ENCODE data around the gene MGLL.

The MGLL gene

DNA sequence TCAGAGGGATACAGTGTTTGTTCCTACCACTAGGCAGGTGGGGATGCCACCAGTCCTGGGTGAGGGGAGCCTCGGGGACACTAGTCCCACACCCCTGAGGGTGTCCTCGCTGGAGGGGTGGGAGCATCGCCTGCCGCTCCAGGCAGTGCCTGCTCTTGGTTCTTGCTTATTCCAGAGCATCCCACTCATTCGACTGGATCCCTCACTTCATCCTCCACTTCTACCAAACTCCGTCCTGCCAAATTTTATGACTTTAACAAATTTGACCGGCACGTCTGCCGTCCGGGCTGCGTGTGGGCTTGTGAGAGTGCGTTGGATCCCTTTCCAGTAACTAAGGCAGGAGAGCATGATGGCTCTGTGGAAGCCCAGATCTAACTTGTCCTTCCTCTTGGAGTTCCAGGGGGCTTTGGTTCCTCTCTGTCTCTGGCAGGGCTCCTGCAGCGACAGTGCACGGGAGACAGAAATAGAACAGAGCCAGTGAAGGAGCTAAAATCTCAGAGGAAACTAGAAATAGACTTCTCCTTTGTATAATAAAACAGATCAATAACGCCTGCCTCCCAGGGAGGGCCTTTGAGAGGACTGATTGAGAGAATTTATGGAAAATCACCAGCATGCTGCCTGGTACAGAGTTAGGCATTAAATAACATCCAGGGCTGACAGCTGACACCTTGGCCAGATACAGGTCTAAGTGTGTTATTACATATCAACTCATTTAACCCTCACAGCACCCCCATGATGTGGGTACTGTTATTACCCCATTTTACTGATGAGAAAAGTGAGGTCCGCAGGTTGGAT lies 34.5 kb downstream of the MGLL start:
- no peak overlapping the region for H3K9ac ChIP-seq
- H3K4me2 ChIP-seq: no peak overlapping the region
- no peaks in the 10 kb centered on the region for H4K20me1 ChIP-seq (ENCODE audit: insufficient read depth)
- H3K27ac ChIP-seq: no peak overlapping the region
- H3K79me2 ChIP-seq (ENCODE audit: insufficient read depth, low read depth): no peaks in the 10 kb centered on the region
- H2AFZ ChIP-seq (ENCODE audit: low read depth): no peak overlapping the region
- no peaks in the 10 kb centered on the region for H3K36me3 ChIP-seq (ENCODE audit: insufficient read depth)
- H3K4me1 ChIP-seq (ENCODE audit: low read depth, poor library complexity, severe bottlenecking): peaks cover 18% of the 10 kb centered on the region
- H3K27me3 ChIP-seq (ENCODE audit: insufficient read depth, low read depth): no peaks in the 10 kb centered on the region
- no peak overlapping the region for H3K4me3 ChIP-seq (IDR thresholded peaks at IDR 0.05; ENCODE audit: insufficient read depth, low read depth, low read length)
- TF ChIP-seq, protein P1, sequence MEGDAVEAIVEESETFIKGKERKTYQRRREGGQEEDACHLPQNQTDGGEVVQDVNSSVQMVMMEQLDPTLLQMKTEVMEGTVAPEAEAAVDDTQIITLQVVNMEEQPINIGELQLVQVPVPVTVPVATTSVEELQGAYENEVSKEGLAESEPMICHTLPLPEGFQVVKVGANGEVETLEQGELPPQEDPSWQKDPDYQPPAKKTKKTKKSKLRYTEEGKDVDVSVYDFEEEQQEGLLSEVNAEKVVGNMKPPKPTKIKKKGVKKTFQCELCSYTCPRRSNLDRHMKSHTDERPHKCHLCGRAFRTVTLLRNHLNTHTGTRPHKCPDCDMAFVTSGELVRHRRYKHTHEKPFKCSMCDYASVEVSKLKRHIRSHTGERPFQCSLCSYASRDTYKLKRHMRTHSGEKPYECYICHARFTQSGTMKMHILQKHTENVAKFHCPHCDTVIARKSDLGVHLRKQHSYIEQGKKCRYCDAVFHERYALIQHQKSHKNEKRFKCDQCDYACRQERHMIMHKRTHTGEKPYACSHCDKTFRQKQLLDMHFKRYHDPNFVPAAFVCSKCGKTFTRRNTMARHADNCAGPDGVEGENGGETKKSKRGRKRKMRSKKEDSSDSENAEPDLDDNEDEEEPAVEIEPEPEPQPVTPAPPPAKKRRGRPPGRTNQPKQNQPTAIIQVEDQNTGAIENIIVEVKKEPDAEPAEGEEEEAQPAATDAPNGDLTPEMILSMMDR (conservative IDR thresholded peaks at IDR 0.05; ENCODE audit: low read depth, low read length): no peak

DNA sequence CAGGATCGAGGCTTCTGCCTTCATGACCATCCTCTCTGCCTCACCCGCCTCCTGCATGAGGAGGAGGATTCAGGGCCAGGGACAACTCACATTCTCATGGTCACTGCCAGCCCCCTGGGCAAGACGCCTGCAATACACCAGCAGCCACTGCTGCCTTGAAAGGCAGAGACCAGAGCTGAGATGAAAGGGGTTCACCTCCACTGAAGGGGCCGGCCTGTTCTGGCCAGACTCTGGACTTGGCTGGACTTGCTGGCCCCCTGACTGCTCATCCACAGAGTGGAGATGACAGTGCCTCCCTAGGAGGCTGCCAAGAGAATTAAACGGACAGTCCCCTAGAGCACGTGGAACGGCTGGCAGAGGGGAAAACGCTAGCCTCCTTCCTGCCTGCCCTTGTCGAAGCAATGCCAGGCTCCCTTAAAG lies 35.2 kb downstream of the MGLL start:
- no peak overlapping the region for H3K4me3 ChIP-seq (IDR thresholded peaks at IDR 0.05; ENCODE audit: insufficient read depth, low read depth, low read length)
- H3K79me2 ChIP-seq (ENCODE audit: insufficient read depth, low read depth): no peaks in the 10 kb centered on the region
- no peaks in the 10 kb centered on the region for H3K36me3 ChIP-seq (ENCODE audit: insufficient read depth)
- TF ChIP-seq, protein P1 (conservative IDR thresholded peaks at IDR 0.05; ENCODE audit: low read depth, low read length): no peak
- H3K27me3 ChIP-seq (ENCODE audit: insufficient read depth, low read depth): no peaks in the 10 kb centered on the region
- no peak overlapping the region for H3K4me2 ChIP-seq
- peaks cover 16% of the 10 kb centered on the region for H3K4me1 ChIP-seq (ENCODE audit: low read depth, poor library complexity, severe bottlenecking)
- H4K20me1 ChIP-seq (ENCODE audit: insufficient read depth): no peaks in the 10 kb centered on the region
- no peak overlapping the region for H2AFZ ChIP-seq (ENCODE audit: low read depth)
- no peak overlapping the region for H3K9ac ChIP-seq
- no peak overlapping the region for H3K27ac ChIP-seq

DNA sequence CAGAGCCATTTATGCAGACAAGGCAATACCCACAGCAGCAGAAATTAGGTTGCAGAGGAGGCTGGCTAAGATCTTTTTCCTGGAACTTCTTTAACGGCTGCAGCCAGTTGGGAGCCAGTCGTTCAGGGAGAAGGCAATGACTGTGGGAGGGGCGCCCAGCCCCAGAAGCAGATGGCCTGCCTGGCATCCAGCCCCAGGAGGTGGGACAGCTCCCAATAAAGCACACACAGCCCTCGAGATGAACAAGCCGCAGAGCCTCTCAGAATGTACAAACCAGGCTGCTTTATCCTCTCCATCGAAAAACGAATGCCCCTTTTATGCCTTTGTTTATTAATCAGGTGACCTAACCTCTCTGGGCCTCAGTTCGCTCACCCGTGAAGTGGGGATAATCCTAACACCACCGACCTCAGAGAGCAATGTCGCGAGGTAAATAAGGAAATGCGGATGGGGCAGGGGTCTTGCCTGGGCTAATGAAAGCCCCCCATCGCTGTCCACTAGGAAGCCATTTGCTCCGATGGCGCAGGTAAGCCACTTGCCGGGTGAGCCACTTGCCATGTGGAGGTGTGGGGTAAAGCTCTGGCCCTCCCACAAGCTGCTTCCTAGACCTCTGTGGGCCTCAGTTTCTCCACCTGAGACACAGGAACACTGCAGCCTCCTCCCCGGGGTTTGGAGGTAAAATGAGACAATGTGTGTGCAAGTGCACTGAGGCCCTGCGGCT lies 35.8 kb downstream of the MGLL start:
- no peaks in the 10 kb centered on the region for H3K79me2 ChIP-seq (ENCODE audit: insufficient read depth, low read depth)
- no peaks in the 10 kb centered on the region for H3K36me3 ChIP-seq (ENCODE audit: insufficient read depth)
- H3K27me3 ChIP-seq (ENCODE audit: insufficient read depth, low read depth): no peaks in the 10 kb centered on the region
- peaks cover 10% of the 10 kb centered on the region for H3K4me1 ChIP-seq (ENCODE audit: low read depth, poor library complexity, severe bottlenecking)
- no peak overlapping the region for H3K4me2 ChIP-seq
- no peak overlapping the region for H2AFZ ChIP-seq (ENCODE audit: low read depth)
- H3K9ac ChIP-seq: no peak overlapping the region
- H4K20me1 ChIP-seq (ENCODE audit: insufficient read depth): no peaks in the 10 kb centered on the region
- no peak overlapping the region for H3K27ac ChIP-seq
- TF ChIP-seq, protein P1 (conservative IDR thresholded peaks at IDR 0.05; ENCODE audit: low read depth, low read length): no peak
- no peak overlapping the region for H3K4me3 ChIP-seq (IDR thresholded peaks at IDR 0.05; ENCODE audit: insufficient read depth, low read depth, low read length)

DNA sequence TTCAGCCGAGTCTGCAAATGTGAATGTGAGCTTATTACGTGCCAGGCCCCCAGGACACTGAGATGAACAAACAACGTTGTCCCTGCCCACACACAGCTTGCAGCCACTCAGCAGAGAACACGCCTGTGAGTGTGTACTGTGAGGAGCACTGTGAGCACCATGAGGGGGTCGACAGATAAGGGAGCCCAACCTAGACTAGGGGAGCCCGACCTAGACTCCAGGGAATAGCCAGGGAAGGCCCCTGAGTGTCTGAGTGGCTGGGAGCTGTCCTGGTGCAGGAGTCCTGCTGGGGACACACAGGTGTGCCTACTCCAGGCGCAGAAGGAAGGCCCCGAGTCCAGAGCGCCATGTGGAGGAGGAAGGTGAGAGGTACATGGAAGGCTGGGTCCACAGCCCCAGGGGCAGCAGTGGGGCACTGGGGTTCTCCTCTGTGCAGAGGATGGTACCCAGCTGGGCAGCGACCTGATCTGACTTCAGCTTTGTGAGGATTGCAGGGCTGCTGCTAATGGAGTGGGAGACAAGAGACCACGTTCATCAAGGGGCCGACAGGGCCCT lies 36.5 kb downstream of the MGLL start:
- Histone ChIP-seq H4K20me1 (ENCODE audit: insufficient read depth) (no peaks in the 10 kb centered on the region), H3K36me3 (ENCODE audit: insufficient read depth) (no peaks in the 10 kb centered on the region), H3K79me2 (ENCODE audit: insufficient read depth, low read depth) (no peaks in the 10 kb centered on the region), H2AFZ (ENCODE audit: low read depth) (no peak overlapping the region), H3K27me3 (ENCODE audit: insufficient read depth, low read depth) (no peaks in the 10 kb centered on the region), H3K4me2 (no peak overlapping the region), H3K4me3 (IDR thresholded peaks at IDR 0.05; ENCODE audit: insufficient read depth, low read depth, low read length) (no peak overlapping the region), H3K27ac (no peak overlapping the region), H3K4me1 (ENCODE audit: low read depth, poor library complexity, severe bottlenecking) (peaks cover 3% of the 10 kb centered on the region), H3K9ac (no peak overlapping the region)
- TF ChIP-seq, protein P1 (conservative IDR thresholded peaks at IDR 0.05; ENCODE audit: low read depth, low read length): no peak

Measured in KMS-11 (cell line).